Measurements from ENCODE around the gene IFNA10.

DNA sequence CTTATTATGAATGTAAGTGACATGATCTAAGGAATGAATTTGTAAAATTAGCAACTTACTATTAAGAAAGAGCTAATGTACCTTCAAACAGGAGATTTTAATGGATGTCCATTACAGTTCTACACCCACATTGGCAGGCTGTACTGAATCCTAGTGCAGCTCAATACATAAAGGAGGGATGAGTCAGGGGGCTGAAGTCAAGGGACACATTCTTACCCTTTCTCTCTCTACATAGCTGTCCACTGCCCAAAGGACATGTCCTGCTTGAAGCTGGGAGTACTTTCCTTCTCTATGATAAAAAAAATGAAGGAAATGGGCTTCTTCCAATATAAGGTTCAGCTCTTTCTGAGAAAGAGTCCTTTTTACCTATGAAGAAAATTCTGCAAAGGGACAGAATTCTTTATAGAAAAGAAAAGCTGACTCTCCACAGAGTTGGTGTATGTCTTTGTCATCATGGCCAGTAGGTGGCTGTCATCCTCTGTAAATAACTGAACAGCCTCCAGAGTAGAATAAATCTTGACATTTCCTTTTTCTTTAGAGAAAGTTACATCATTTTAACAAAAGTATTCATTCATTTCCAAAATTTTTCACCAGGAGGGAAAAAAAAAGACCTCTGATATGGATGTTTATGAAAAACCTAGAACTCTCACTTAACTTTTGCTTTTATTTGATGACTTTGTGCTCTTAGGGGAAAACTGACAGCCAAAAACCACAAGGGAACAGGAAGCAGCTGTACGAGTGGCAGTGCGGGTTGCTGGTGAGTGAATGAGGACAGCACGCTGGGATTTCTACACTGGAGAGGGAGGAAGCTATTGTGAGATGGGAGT lies 46.0 kb upstream of the IFNA10 start:
- no peak for TF ChIP-seq ZNF70 (CRISPR knock-in tag; IDR thresholded peaks at IDR 0.05)
- TF ChIP-seq, protein P1, sequence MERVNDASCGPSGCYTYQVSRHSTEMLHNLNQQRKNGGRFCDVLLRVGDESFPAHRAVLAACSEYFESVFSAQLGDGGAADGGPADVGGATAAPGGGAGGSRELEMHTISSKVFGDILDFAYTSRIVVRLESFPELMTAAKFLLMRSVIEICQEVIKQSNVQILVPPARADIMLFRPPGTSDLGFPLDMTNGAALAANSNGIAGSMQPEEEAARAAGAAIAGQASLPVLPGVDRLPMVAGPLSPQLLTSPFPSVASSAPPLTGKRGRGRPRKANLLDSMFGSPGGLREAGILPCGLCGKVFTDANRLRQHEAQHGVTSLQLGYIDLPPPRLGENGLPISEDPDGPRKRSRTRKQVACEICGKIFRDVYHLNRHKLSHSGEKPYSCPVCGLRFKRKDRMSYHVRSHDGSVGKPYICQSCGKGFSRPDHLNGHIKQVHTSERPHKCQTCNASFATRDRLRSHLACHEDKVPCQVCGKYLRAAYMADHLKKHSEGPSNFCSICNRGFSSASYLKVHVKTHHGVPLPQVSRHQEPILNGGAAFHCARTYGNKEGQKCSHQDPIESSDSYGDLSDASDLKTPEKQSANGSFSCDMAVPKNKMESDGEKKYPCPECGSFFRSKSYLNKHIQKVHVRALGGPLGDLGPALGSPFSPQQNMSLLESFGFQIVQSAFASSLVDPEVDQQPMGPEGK (CRISPR knock-in tag; IDR thresholded peaks at IDR 0.05; ENCODE audit: borderline replicate concordance): no peak
- no peak for TF ChIP-seq ZNF565 (CRISPR knock-in tag; conservative IDR thresholded peaks at IDR 0.05; ENCODE audit: low read depth)
- no peak for TF ChIP-seq OSR1 (CRISPR knock-in tag; IDR thresholded peaks at IDR 0.05)
- TF ChIP-seq RARB (CRISPR knock-in tag; IDR thresholded peaks at IDR 0.05): no peak
- TF ChIP-seq, protein P2, sequence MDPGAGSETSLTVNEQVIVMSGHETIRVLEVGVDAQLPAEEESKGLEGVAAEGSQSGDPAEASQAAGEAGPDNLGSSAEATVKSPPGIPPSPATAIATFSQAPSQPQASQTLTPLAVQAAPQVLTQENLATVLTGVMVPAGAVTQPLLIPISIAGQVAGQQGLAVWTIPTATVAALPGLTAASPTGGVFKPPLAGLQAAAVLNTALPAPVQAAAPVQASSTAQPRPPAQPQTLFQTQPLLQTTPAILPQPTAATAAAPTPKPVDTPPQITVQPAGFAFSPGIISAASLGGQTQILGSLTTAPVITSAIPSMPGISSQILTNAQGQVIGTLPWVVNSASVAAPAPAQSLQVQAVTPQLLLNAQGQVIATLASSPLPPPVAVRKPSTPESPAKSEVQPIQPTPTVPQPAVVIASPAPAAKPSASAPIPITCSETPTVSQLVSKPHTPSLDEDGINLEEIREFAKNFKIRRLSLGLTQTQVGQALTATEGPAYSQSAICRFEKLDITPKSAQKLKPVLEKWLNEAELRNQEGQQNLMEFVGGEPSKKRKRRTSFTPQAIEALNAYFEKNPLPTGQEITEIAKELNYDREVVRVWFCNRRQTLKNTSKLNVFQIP (CRISPR knock-in tag; IDR thresholded peaks at IDR 0.05; ENCODE audit: borderline replicate concordance, low read depth): no peak
- TF ChIP-seq ARNTL (CRISPR knock-in tag; IDR thresholded peaks at IDR 0.05; ENCODE audit: borderline replicate concordance, low read depth): no peak
- no peak for TF ChIP-seq ESRRG (CRISPR knock-in tag; IDR thresholded peaks at IDR 0.05)
- TF ChIP-seq, protein P3, sequence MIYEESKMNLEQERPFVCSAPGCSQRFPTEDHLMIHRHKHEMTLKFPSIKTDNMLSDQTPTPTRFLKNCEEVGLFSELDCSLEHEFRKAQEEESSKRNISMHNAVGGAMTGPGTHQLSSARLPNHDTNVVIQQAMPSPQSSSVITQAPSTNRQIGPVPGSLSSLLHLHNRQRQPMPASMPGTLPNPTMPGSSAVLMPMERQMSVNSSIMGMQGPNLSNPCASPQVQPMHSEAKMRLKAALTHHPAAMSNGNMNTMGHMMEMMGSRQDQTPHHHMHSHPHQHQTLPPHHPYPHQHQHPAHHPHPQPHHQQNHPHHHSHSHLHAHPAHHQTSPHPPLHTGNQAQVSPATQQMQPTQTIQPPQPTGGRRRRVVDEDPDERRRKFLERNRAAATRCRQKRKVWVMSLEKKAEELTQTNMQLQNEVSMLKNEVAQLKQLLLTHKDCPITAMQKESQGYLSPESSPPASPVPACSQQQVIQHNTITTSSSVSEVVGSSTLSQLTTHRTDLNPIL (CRISPR knock-in tag; IDR thresholded peaks at IDR 0.05; ENCODE audit: low read depth): no peak
- TF ChIP-seq ZC3H10 (CRISPR knock-in tag; IDR thresholded peaks at IDR 0.05): no peak
- TF ChIP-seq ISL1 (CRISPR knock-in tag; IDR thresholded peaks at IDR 0.05): no peak
- TF ChIP-seq ZNF8 (CRISPR knock-in tag; IDR thresholded peaks at IDR 0.05): no peak
- TF ChIP-seq SNAI2 (CRISPR knock-in tag; IDR thresholded peaks at IDR 0.05): no peak
- no peak for TF ChIP-seq ZFP30 (CRISPR knock-in tag; IDR thresholded peaks at IDR 0.05)

All from SK-N-SH treated with all-trans-retinoic acid at 6 μM for 48 hours (cell line).